Measurements from ENCODE around the gene C11orf65. TPM values are rescaled to one million over a fixed set of nuclear protein-coding genes. Genes with fewer than 3 reads are reported as not detected.

C11orf65 gene
- total and polyA plus RNA-seq, 12 donors: 0.84 to 7.1 (median 2.1) TPM; not detected in 1

GRCh38 chr11:108500169-108500568, 32.8 kb upstream of the C11orf65 start:
- no peak for DNase-seq
- H3K27ac ChIP-seq: no peak overlapping the region
- no peak overlapping the region for H3K4me3 ChIP-seq
- TF ChIP-seq CTCF (IDR thresholded peaks at IDR 0.05) (no peak), POLR2A (IDR thresholded peaks at IDR 0.05) (no peak)
- H3K27me3 ChIP-seq: no peaks in the 10 kb centered on the region
- no peaks in the 10 kb centered on the region for H3K9me3 ChIP-seq (replicated peaks in 1 of 3)
- intact Hi-C loops (cut with DNase I): no loop called here
- H3K36me3 ChIP-seq (replicated peaks in 1 of 2): no peaks in the 10 kb centered on the region
- H3K4me1 ChIP-seq (replicated peaks in 1 of 2): peaks cover 8 to 9% of the 10 kb centered on the region in 2 donors
- WGBS, 4 donors: 93 to 98% (median 96%) methylated on average over 4 of the region's 4 CpGs

GRCh38 chr11:108498816-108499408, 31.6 kb upstream of the C11orf65 start:
- no peak for TF ChIP-seq POLR2A (IDR thresholded peaks at IDR 0.05)
- TF ChIP-seq CTCF (IDR thresholded peaks at IDR 0.05): no peak
- H3K27ac ChIP-seq: peak overlapping the region in 4 of 5 donors; percentile 84 to 98 (median 96)
- WGBS, 4 donors: 59 to 66% (median 62%) methylated on average over 28 to 29 of the region's 29 CpGs
- H3K27me3 ChIP-seq: no peaks in the 10 kb centered on the region
- DNase-seq: peak in 4 of 7 donors; percentile 4 to 52 (median 22)
- peak overlapping the region in 2 of 4 donors; percentile 53 to 90 for H3K4me3 ChIP-seq
- H3K9me3 ChIP-seq (replicated peaks in 1 of 3): no peaks in the 10 kb centered on the region
- intact Hi-C loops (cut with DNase I): no loop called here
- peaks cover 8 to 9% of the 10 kb centered on the region in 2 donors for H3K4me1 ChIP-seq (replicated peaks in 1 of 2)
- H3K36me3 ChIP-seq (replicated peaks in 1 of 2): no peaks in the 10 kb centered on the region

- peak; percentile 40 to 59 (median 56) for DNase-seq
- no peak for TF ChIP-seq POLR2A (IDR thresholded peaks at IDR 0.05)
- TF ChIP-seq CTCF (IDR thresholded peaks at IDR 0.05): peak in 1 of 6 experiments; percentile 2
- H3K36me3 ChIP-seq (replicated peaks in 1 of 2): no peaks in the 10 kb centered on the region
- WGBS, 4 donors: 0 to 1% (median 0%) methylated on average over 8 to 84 of the region's 84 CpGs
- H3K4me3 ChIP-seq: peak within 1 kb of the TSS; percentile 16 to 90 (median 48)
- intact Hi-C loops (cut with DNase I): no loop called here
- H3K4me1 ChIP-seq (replicated peaks in 1 of 2): peaks cover 8 to 9% of the 10 kb centered on the region in 2 donors
- no peaks in the 10 kb centered on the region for H3K9me3 ChIP-seq (replicated peaks in 1 of 3)
- no peaks in the 10 kb centered on the region for H3K27me3 ChIP-seq
- H3K27ac ChIP-seq: peak within 1 kb of the TSS; percentile 84 to 98 (median 94)
Measured at GRCh38 chr11:108498046-108498815, 30.9 kb upstream of the C11orf65 start, which contains the start of gene POGLUT3. Gene POGLUT3, minus strand, starts transcription at chr11:108498384. Its CDS starts 18 bp downstream, at chr11:108498366.

GRCh38 chr11:108497317-108498045, 30.2 kb upstream of the C11orf65 start:
- Histone ChIP-seq H3K36me3 (replicated peaks in 1 of 2) (no peaks in the 10 kb centered on the region), H3K27me3 (no peaks in the 10 kb centered on the region), H3K4me3 (peak overlapping the region; percentile 16 to 90 (median 48)), H3K4me1 (replicated peaks in 1 of 2) (peaks cover 8 to 9% of the 10 kb centered on the region in 2 donors), H3K9me3 (replicated peaks in 1 of 3) (no peaks in the 10 kb centered on the region), H3K27ac (peak overlapping the region; percentile 84 to 98 (median 94))
- WGBS, 4 donors: 2 to 4% (median 2%) methylated on average over 19 to 30 of the region's 30 CpGs
- DNase-seq: peak; percentile 87 to 97 (median 95)
- peak; percentile 10 to 93 for TF ChIP-seq POLR2A (IDR thresholded peaks at IDR 0.05)
- no peak for TF ChIP-seq CTCF (IDR thresholded peaks at IDR 0.05)
- intact Hi-C loops (cut with DNase I): no loop called here
